Fibroblast of lung (primary cell): ENCODE data around the gene NPFFR1.

Source experiments
- CTCF ChIP-seq, 2 donors: IDR thresholded peaks in 1 of 2; conservative IDR thresholded peaks in 1 of 2; 1 replicate in 1 of 2; 2 replicates in 1 of 2; pipeline ENCODE4 v1.5.1; 2011 to 2012; ENCODE audit warnings: low read length in 2 of 2, control low read depth in 1 of 2, inconsistent platforms in 1 of 2, low read depth in 1 of 2, mild to moderate bottlenecking in 1 of 2
- EZH2 ChIP-seq: IDR thresholded peaks from 2 replicates; pipeline ENCODE4 v1.5.1; 2012; ENCODE audit warnings: low read length, control low read depth, mild to moderate bottlenecking; ENCODE audit errors: missing control alignments

GRCh38 chr10:70302292-70302691, 18.5 kb upstream of the NPFFR1 start:
- no peak for TF ChIP-seq EZH2
- TF ChIP-seq CTCF (conservative IDR thresholded peaks at IDR 0.05 in 1 of 2, IDR thresholded peaks at IDR 0.05 in 1 of 2; ENCODE audit: low read depth in 1 of 2, low read length in 2 of 2) = no peak
